ENCODE measurements around the gene SORCS2. TPM values are rescaled to one million over a fixed set of nuclear protein-coding genes. Genes with fewer than 3 reads are reported as not detected.

The SORCS2 gene
- polyA plus RNA-seq, 3 donors, result 0.46 to 0.55 TPM; not detected in 1

GRCh38 chr4:7481227-7481626, 288.9 kb downstream of the SORCS2 start:
- Histone ChIP-seq H3K9me3 (replicated peaks in 1 of 2; ENCODE audit: control insufficient read depth in 1 of 2, insufficient read depth in 1 of 2, low read length in 2 of 2) (no peaks in the 10 kb centered on the region), H3K27ac (ENCODE audit: low read depth in 1 of 2, low read length in 2 of 2) (no peak overlapping the region), H3K36me3 (replicated peaks in 1 of 2; ENCODE audit: control insufficient read depth in 1 of 2, insufficient read depth in 2 of 2, low read length in 2 of 2) (no peaks in the 10 kb centered on the region), H3K79me2 (ENCODE audit: insufficient read depth, low read length) (no peaks in the 10 kb centered on the region), H3K4me2 (replicated peaks; ENCODE audit: extremely low read depth, low read length, poor library complexity, severe bottlenecking) (no peak overlapping the region), H4K20me1 (ENCODE audit: insufficient read depth, low read length) (no peaks in the 10 kb centered on the region), H3K9ac (ENCODE audit: insufficient read depth, low read length, poor library complexity, severe bottlenecking) (no peak overlapping the region), H2AFZ (ENCODE audit: insufficient read depth, low read depth, low read length, poor library complexity, severe bottlenecking) (no peak overlapping the region), H3K4me1 (ENCODE audit: control insufficient read depth in 1 of 2, insufficient read depth in 2 of 2, low read length in 2 of 2) (no peaks in the 10 kb centered on the region), H3K4me3 (replicated peaks in 1 of 3; ENCODE audit: low read depth in 2 of 3, low read length in 3 of 3) (no peak overlapping the region), H3K27me3 (ENCODE audit: control insufficient read depth in 2 of 2, insufficient read depth in 2 of 2, low read length in 2 of 2) (no peaks in the 10 kb centered on the region)
- 93% methylated on average over 13 of the region's 14 CpGs for WGBS (ENCODE audit: insufficient coverage)
- intact Hi-C loops (cut with micrococcal nuclease), result no loop called here
- Mint-ChIP-seq H3K27me3 (ENCODE audit: low read depth in 3 of 3) (peaks cover 2 to 21% (median 20%) of the 10 kb centered on the region in 3 donors), H3K27ac (no peak overlapping the region), H3K9me3 (peaks cover 3 to 15% (median 6%) of the 10 kb centered on the region in 7 donors), H3K4me1 (no peaks in the 10 kb centered on the region), H3K36me3 (no peaks in the 10 kb centered on the region), H3K4me3 (no peak overlapping the region)
- TF ChIP-seq CTCF (IDR thresholded peaks at IDR 0.05), result no peak
- no peak for DNase-seq

- no peaks in the 10 kb centered on the region for H3K9me3 ChIP-seq (replicated peaks in 1 of 2; ENCODE audit: control insufficient read depth in 1 of 2, insufficient read depth in 1 of 2, low read length in 2 of 2)
- Mint-ChIP-seq H3K27ac (no peak overlapping the region), H3K9me3 (peaks cover 3 to 15% (median 6%) of the 10 kb centered on the region in 7 donors), H3K36me3 (no peaks in the 10 kb centered on the region), H3K27me3 (ENCODE audit: low read depth in 3 of 3) (peaks cover 10 to 44% (median 32%) of the 10 kb centered on the region in 3 donors), H3K4me3 (no peak overlapping the region), H3K4me1 (no peaks in the 10 kb centered on the region)
- H3K4me3 ChIP-seq (replicated peaks in 1 of 3; ENCODE audit: low read depth in 2 of 3, low read length in 3 of 3), result no peak overlapping the region
- peaks cover 0 to 2% of the 10 kb centered on the region in 2 donors for H3K27me3 ChIP-seq (ENCODE audit: control insufficient read depth in 2 of 2, insufficient read depth in 2 of 2, low read length in 2 of 2)
- no peak for TF ChIP-seq CTCF (IDR thresholded peaks at IDR 0.05)
- no peak overlapping the region for H2AFZ ChIP-seq (ENCODE audit: insufficient read depth, low read depth, low read length, poor library complexity, severe bottlenecking)
- H3K4me1 ChIP-seq (ENCODE audit: control insufficient read depth in 1 of 2, insufficient read depth in 2 of 2, low read length in 2 of 2), result no peaks in the 10 kb centered on the region
- 83% methylated on average over 7 of the region's 7 CpGs for WGBS (ENCODE audit: insufficient coverage)
- H4K20me1 ChIP-seq (ENCODE audit: insufficient read depth, low read length), result no peaks in the 10 kb centered on the region
- H3K36me3 ChIP-seq (replicated peaks in 1 of 2; ENCODE audit: control insufficient read depth in 1 of 2, insufficient read depth in 2 of 2, low read length in 2 of 2), result no peaks in the 10 kb centered on the region
- H3K27ac ChIP-seq (ENCODE audit: low read depth in 1 of 2, low read length in 2 of 2), result no peak overlapping the region
- H3K9ac ChIP-seq (ENCODE audit: insufficient read depth, low read length, poor library complexity, severe bottlenecking), result no peak overlapping the region
- intact Hi-C loops (cut with micrococcal nuclease), result no loop called here
- no peaks in the 10 kb centered on the region for H3K79me2 ChIP-seq (ENCODE audit: insufficient read depth, low read length)
- H3K4me2 ChIP-seq (replicated peaks; ENCODE audit: extremely low read depth, low read length, poor library complexity, severe bottlenecking), result no peak overlapping the region
- DNase-seq, result no peak
These were observed 292.8 kb downstream of the SORCS2 start for GRCh38 chr4:7485096-7485495.

Data from CD14-positive monocyte (primary cell).